Measurements from ENCODE around the gene NPL.
A peak's percentile ranks its signal among the peaks of the same experiment; 100 is the strongest.

GRCh38 chr1:182841368-182841988 lies 51.9 kb downstream of the NPL start:
- TF ChIP-seq CTCF (tag by site-specific recombination; IDR thresholded peaks at IDR 0.05) (no peak), ZNF488 (tag by site-specific recombination; IDR thresholded peaks at IDR 0.05) (no peak), REPIN1 (tag by site-specific recombination; IDR thresholded peaks at IDR 0.05; ENCODE audit: low read depth) (no peak), ZNF157 (tag by site-specific recombination; IDR thresholded peaks at IDR 0.05) (no peak), ZNF302 (tag by site-specific recombination; IDR thresholded peaks at IDR 0.05; ENCODE audit: low read depth) (no peak), TCF7L2 (IDR thresholded peaks at IDR 0.05; ENCODE audit: borderline replicate concordance, low read depth, low read length) (no peak)
- TF ChIP-seq, protein P1, sequence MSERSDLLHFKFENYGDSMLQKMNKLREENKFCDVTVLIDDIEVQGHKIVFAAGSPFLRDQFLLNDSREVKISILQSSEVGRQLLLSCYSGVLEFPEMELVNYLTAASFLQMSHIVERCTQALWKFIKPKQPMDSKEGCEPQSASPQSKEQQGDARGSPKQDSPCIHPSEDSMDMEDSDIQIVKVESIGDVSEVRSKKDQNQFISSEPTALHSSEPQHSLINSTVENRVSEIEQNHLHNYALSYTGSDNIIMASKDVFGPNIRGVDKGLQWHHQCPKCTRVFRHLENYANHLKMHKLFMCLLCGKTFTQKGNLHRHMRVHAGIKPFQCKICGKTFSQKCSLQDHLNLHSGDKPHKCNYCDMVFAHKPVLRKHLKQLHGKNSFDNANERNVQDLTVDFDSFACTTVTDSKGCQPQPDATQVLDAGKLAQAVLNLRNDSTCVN (tag by site-specific recombination; optimal IDR thresholded peaks at IDR 0.05) = peak; percentile 6

All from HEK293 (cell line).